ENCODE measurements around the gene JMJD8. TPM values are rescaled to one million over a fixed set of nuclear protein-coding genes. Genes with fewer than 3 reads are reported as not detected.
A peak's percentile ranks its signal among the peaks of the same experiment; 100 is the strongest.

JMJD8 gene
- total and polyA plus RNA-seq, 8 donors: 24.2 to 229 (median 83.3) TPM

DNA sequence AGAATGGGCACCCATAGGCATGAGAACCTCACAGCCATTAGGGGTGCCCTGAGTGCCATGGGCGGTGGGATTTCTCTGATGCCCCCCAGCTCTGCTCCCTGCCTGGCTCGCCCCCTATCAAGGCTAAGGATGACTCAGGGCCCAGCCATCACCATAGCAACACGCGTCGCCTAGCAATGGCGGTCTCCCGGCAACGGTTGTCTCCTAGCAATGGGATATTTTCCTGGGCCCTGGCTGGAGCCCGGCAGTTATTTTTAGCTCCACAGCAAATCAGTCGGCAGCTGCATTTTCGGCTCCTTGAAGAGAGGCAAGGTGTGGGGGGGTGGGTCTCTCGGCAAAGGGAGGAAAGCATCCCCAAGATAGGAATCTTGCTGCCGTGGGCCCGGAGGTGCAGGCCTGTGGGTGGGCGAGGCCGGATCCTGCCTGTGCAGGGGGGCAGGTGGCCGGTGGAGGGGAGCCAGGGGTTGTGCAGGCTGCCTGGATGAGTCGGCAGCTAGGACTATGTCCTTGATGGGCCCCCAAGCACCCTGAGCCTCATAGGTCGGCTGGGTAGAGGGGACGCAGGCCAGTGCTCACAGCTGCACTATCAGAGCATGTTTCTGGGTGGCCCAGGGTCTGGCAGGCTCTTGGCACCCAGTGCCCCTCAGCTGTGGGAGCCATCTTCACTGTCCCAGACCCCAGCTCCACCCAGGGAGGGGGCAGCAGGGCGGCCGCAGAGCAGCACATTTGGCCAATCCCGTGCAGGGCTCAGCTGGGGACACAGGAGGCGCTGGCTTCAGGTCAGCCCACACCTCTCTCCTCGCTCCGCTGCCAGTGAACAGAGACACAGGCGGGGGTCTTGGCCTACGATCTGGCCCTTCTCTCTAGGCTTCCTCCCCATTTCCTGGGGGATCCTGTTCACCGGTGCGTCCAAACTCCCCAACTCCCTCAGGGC is 25.7 kb upstream of the JMJD8 start:
- Histone ChIP-seq H3K9me3 (no peaks in the 10 kb centered on the region), H3K36me3 (no peaks in the 10 kb centered on the region), H3K27ac (no peak overlapping the region), H3K4me3 (no peak overlapping the region), H3K27me3 (peaks cover 45 to 94% (median 70%) of the 10 kb centered on the region in 3 donors), H3K4me1 (peaks cover 12 to 45% (median 32%) of the 10 kb centered on the region in 4 donors)
- TF ChIP-seq POLR2AphosphoS5 (IDR thresholded peaks at IDR 0.05) (no peak), EP300 (IDR thresholded peaks at IDR 0.05) (no peak), POLR2A (IDR thresholded peaks at IDR 0.05) (no peak)
- TF ChIP-seq, protein P1, sequence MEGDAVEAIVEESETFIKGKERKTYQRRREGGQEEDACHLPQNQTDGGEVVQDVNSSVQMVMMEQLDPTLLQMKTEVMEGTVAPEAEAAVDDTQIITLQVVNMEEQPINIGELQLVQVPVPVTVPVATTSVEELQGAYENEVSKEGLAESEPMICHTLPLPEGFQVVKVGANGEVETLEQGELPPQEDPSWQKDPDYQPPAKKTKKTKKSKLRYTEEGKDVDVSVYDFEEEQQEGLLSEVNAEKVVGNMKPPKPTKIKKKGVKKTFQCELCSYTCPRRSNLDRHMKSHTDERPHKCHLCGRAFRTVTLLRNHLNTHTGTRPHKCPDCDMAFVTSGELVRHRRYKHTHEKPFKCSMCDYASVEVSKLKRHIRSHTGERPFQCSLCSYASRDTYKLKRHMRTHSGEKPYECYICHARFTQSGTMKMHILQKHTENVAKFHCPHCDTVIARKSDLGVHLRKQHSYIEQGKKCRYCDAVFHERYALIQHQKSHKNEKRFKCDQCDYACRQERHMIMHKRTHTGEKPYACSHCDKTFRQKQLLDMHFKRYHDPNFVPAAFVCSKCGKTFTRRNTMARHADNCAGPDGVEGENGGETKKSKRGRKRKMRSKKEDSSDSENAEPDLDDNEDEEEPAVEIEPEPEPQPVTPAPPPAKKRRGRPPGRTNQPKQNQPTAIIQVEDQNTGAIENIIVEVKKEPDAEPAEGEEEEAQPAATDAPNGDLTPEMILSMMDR (IDR thresholded peaks at IDR 0.05): no peak
- intact Hi-C loops (cut with DNase I; ENCODE audit: low total_unique reads): loop anchor here (5.0 kb wide), 2 partner anchors 72 to 342 kb away; no protein-coding TSS in a partner anchor
- DNase-seq: peak in 1 of 2 donors; percentile 90
- 15 to 22% (median 20%) methylated on average over 14 to 30 of the region's 30 CpGs for WGBS, 5 donors

DNA sequence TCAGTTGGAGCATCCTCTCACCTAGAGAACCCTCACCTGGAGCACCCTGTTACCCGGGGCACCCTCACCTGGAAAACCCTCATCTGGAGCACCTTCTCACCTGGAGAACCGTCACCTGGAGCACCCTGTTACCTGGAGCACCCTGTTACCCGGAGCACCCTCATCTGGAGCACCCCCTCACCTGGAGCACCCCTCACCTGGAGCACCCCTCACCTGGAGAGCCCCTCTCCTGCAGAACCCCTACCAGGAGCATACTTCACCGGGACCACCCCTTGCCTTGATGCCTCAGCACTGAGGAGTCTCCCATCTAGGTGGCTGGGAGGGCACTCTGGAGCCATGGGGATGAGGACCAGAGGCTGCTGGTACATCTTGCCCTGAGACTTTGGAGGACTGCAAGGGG is 24.8 kb upstream of the JMJD8 start:
- DNase-seq: no peak
- TF ChIP-seq EP300 (IDR thresholded peaks at IDR 0.05) (no peak), POLR2AphosphoS5 (IDR thresholded peaks at IDR 0.05) (no peak), POLR2A (IDR thresholded peaks at IDR 0.05) (no peak)
- TF ChIP-seq, protein P1 (IDR thresholded peaks at IDR 0.05): no peak
- Histone ChIP-seq H3K36me3 (no peaks in the 10 kb centered on the region), H3K4me3 (no peak overlapping the region), H3K27ac (no peak overlapping the region), H3K4me1 (peaks cover 7 to 39% (median 26%) of the 10 kb centered on the region in 4 donors), H3K27me3 (peaks cover 50 to 94% (median 73%) of the 10 kb centered on the region in 3 donors), H3K9me3 (no peaks in the 10 kb centered on the region)
- 63 to 90% (median 78%) methylated on average over 2 to 4 of the region's 4 CpGs for WGBS, 5 donors
- intact Hi-C loops (cut with DNase I; ENCODE audit: low total_unique reads): no loop called here

DNA sequence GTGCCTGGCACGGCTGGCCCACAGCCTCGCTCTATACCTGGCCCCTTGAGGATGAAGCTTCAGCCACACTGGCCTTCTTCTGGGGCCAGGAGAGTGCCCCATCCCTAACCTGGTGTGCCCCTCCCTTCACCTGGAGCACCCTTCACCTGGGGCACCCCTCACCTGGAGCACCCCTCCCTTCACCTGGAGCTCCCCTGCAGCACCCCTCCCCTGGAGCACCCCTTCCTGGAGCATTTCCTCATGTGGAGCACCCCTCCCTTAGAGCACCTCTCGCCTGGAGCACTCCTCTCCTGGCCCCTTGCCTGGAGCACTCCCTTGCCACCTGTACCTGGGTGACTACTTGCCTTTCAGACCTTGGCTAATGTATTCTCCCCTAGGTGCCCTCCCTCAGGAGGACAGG is 23.9 kb upstream of the JMJD8 start:
- Histone ChIP-seq H3K27me3 (peaks cover 59 to 99% (median 83%) of the 10 kb centered on the region in 3 donors), H3K4me1 (peaks cover 7 to 39% (median 26%) of the 10 kb centered on the region in 4 donors), H3K9me3 (no peaks in the 10 kb centered on the region), H3K4me3 (no peak overlapping the region), H3K36me3 (no peaks in the 10 kb centered on the region), H3K27ac (no peak overlapping the region)
- no peak for TF ChIP-seq POLR2AphosphoS5 (IDR thresholded peaks at IDR 0.05)
- TF ChIP-seq EP300 (IDR thresholded peaks at IDR 0.05): no peak
- no peak for TF ChIP-seq POLR2A (IDR thresholded peaks at IDR 0.05)
- TF ChIP-seq, protein P1 (IDR thresholded peaks at IDR 0.05): no peak
- DNase-seq: no peak
- intact Hi-C loops (cut with DNase I; ENCODE audit: low total_unique reads): no loop called here
- WGBS, 5 donors: 44 to 65% (median 58%) methylated on average over 3 of the region's 3 CpGs

DNA sequence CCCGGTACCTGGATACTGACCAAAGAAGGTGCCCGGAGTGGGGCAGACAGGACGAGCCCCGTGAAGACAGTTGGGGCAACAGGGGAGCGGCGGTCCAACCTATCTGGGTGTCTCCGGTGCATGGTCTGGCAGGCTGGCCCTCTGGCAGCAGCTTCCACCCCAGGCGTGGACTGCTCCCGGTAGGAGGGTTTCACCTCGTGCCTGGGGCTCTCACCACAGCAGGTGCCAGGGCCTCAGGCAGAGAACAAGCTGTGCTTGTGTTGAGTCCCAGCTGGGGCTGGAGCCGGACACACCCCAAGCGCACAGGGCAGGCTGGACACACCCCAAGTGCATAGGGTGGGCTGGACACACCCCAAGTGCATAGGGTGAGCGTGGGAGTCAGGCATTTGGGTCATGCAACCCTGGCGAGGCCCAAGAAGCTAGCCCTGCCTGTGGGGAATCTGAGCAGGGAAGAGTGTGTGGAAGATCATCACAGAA is 23.0 kb upstream of the JMJD8 start:
- no peak for DNase-seq
- Histone ChIP-seq H3K27me3 (peaks cover 65 to 100% (median 92%) of the 10 kb centered on the region in 3 donors), H3K36me3 (no peaks in the 10 kb centered on the region), H3K4me3 (no peak overlapping the region), H3K4me1 (peaks cover 7 to 37% (median 26%) of the 10 kb centered on the region in 4 donors), H3K9me3 (no peaks in the 10 kb centered on the region), H3K27ac (peak overlapping the region in 1 of 5 donors; percentile 5)
- WGBS, 5 donors: 17 to 28% (median 24%) methylated on average over 8 to 14 of the region's 14 CpGs
- intact Hi-C loops (cut with DNase I; ENCODE audit: low total_unique reads): no loop called here
- TF ChIP-seq POLR2A (IDR thresholded peaks at IDR 0.05) (no peak), POLR2AphosphoS5 (IDR thresholded peaks at IDR 0.05) (no peak)
- TF ChIP-seq, protein P1 (IDR thresholded peaks at IDR 0.05): no peak

Measured in stomach (tissue), 9 donors.